Muscle layer of colon (tissue), 2 donors: ENCODE data around the gene XXYLT1.
"Not testable (repeated sequence)": the region's sequence is repeated elsewhere in the genome, so short reads cannot be mapped to it uniquely, and the experiment has no call there.

Source experiments
- H3K27ac ChIP-seq: one replicate; pipeline ENCODE4 v1.7.0; 2013; ENCODE audit warnings: low read depth, mild to moderate bottlenecking, low read length, moderate library complexity
- H3K27me3 ChIP-seq, 2 donors: one replicate each; pipeline ENCODE4 v1.7.0; 2013; ENCODE audit warnings: low read length in 2 of 2, mild to moderate bottlenecking in 2 of 2; ENCODE audit not compliant: insufficient read depth in 2 of 2, control insufficient read depth in 1 of 2
- H3K36me3 ChIP-seq: one replicate; pipeline ENCODE4 v1.7.0; 2013; ENCODE audit warnings: mild to moderate bottlenecking, low read length; ENCODE audit not compliant: insufficient read depth
- H3K4me1 ChIP-seq: one replicate; pipeline ENCODE4 v1.7.0; 2013; ENCODE audit warnings: mild to moderate bottlenecking, low read length; ENCODE audit not compliant: insufficient read depth
- H3K4me3 ChIP-seq, 2 donors: one replicate each; pipeline ENCODE4 v1.7.0; 2013; ENCODE audit warnings: low read length in 2 of 2, low read depth in 1 of 2, mild to moderate bottlenecking in 1 of 2, moderate library complexity in 1 of 2
- H3K9ac ChIP-seq: one replicate; pipeline ENCODE4 v1.7.0; 2013; ENCODE audit warnings: low read length
- H3K9me3 ChIP-seq: one replicate; pipeline ENCODE4 v1.7.0; 2013; ENCODE audit warnings: mild to moderate bottlenecking, low read length
- donor health status: abdominal sarcoma.
- donor health status: Adenocarcinoma of cecum.

XXYLT1 gene

DNA sequence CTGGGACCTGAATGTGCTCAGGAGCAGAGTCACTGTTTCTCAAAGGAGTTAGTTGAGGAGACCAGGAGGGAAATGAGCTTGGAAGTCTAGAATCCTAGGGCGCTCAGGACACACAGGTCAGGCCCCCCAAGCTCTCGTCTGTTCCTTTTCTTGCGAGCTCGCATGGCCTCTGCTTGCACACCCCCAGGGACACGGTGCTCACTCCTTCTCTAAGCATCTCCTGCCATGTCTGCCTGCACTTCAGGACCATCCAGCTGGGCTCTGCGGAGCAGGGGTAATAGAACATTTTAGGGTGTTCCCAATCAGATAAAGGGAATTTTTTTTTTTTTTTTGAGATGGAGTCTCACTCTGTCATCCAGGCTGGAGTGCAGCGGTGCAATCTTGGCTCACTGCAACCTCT, 213.2 kb downstream of the XXYLT1 start:
- Histone ChIP-seq H3K9ac (no peak overlapping the region), H3K4me1 (no peaks in the 10 kb centered on the region), H3K27ac (no peak overlapping the region)

DNA sequence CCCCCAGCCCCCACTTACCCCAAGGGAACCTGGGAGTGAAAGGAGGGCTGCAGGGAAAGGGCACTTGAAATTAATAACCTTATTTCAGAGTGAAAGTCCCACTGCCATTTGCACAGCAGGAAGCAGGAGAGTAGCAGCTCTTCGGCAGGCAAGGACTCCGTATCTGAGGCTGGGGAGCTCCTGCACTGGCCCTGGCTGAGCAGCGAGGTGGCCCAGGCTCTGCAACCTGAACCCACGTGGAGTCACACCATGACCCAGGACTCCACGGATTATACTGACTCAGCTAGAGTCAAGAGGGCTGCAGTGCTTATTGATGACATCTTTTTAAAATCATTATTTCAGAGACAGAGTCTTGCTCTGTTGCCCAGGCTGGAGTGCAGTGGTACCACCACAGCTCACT, 214.5 kb downstream of the XXYLT1 start:
- Histone ChIP-seq H3K36me3 (no peaks in the 10 kb centered on the region), H3K27me3 (no peaks in the 10 kb centered on the region), H3K9me3 (no peaks in the 10 kb centered on the region), H3K4me3 (no peak overlapping the region), H3K9ac (no peak overlapping the region), H3K27ac (no peak overlapping the region), H3K4me1 (no peaks in the 10 kb centered on the region)

More for the DNA sequence above, 213.2 kb downstream of the XXYLT1 start:
- H3K4me3 ChIP-seq, result no peak overlapping the region
- H3K9me3 ChIP-seq, result no peaks in the 10 kb centered on the region
- no peaks in the 10 kb centered on the region for H3K27me3 ChIP-seq
- no peaks in the 10 kb centered on the region for H3K36me3 ChIP-seq

DNA sequence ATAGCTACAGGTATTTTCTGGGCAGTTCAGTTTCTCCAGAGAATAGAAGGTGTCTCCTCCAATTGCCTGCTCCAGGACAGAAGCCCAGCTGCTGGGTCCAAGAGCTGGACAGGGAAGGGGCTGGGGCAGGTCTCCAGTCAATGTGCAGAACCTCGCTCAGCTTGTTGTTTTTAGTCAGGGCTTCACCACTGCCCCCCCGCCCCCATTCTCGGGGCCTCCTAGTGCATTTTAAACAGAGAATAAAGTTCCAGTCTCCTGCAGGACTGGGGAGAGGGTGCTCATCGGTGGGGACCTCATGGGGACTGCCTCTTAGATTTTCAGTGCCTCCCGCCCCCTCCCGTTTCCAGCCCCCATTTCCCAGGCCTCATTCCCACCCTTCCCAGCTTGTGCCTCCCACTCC, 216.6 kb downstream of the XXYLT1 start:
- Histone ChIP-seq H3K4me1 (no peaks in the 10 kb centered on the region), H3K27me3 (no peaks in the 10 kb centered on the region), H3K27ac (no peak overlapping the region), H3K4me3 (no peak overlapping the region), H3K9ac (no peak overlapping the region), H3K9me3 (no peaks in the 10 kb centered on the region), H3K36me3 (no peaks in the 10 kb centered on the region)

DNA sequence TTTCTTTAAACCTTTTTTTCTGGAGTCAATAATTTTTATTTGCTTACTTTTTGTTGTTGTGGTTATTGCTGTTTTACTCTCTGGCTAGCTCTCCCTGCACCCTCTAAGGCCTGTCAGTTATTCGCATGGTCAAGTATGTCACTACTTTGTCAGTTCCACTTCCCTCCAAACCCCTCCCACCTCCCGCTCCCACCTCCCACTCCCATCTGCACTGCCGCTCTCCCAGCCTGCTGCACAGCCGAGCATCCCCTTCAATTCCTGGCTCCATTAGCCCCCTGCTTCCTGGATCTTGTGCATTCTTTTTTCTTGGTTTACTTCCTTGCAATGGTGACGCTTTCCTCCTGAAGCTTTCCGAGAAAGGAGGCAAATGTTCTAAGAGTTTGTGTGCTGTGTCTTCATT, 218.0 kb downstream of the XXYLT1 start:
- no peak overlapping the region for H3K4me3 ChIP-seq
- no peaks in the 10 kb centered on the region for H3K9me3 ChIP-seq
- H3K27me3 ChIP-seq, result no peaks in the 10 kb centered on the region
- H3K36me3 ChIP-seq, result no peaks in the 10 kb centered on the region
- H3K27ac ChIP-seq, result no peak overlapping the region
- no peaks in the 10 kb centered on the region for H3K4me1 ChIP-seq
- H3K9ac ChIP-seq, result no peak overlapping the region

DNA sequence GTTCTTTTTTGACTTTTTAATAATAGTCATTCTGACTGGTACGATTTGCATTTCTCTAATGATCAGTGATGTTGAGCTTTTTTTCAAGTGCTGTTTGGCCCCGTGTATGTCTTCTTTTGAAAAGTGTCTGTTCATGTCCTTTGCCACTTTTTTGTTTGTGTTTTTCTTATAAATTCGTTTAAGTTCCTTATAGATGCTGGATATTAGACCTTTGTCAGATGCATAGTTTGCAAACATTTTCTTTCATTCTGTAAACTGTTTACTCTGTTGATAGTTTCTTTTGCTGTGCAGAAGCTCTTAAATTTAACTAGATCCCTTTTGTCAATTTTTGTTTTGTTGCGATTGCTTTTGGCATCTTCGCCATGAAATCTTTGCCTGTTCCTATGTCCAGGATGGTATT, 220.7 kb downstream of the XXYLT1 start:
- not testable (repeated sequence) for H3K4me3 ChIP-seq

DNA sequence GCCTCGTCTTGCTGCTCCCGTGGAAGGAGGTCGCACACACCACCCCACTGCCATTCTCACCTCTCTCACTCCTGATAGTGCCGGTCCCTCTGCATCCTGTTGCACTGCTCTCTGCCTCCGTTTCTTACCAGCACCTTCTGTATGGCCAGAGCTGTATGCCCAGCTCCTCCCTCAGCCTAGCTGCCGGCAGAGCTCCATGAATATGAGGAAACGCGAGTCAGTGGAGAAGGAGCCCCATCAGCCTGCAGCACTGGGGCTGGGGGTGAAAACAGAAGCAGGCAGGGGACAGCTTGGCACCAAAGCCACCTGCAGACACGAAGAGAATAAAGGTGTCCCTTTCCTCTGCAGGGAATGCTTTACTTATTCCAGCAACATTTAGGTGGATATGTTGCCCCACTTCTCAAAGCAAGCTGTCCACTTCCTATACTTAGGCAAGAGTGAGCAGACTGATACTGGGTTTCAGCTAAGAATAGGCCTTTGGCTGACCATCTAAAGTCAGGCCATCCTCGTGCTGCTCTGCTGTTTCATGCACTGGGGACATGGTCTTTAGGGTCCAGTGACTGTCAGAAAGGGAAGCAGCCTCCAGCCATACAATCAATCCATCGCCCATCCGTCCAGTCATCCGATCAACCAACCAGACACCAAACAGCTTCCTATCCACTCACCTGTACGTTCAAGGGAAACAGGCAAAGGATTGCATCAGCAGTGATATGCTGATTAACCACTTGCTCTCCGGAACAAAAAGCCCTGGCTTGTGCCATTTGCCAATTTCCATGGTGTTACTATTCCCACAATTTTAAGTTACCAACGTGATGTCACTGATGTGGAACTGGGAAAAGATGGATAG, 222.7 kb downstream of the XXYLT1 start:
- Histone ChIP-seq H3K36me3 (no peaks in the 10 kb centered on the region), H3K4me1 (no peaks in the 10 kb centered on the region), H3K9ac (no peak overlapping the region), H3K27me3 (no peaks in the 10 kb centered on the region), H3K4me3 (no peak overlapping the region), H3K9me3 (no peaks in the 10 kb centered on the region), H3K27ac (no peak overlapping the region)

More for the DNA sequence above, 220.7 kb downstream of the XXYLT1 start:
- H3K9me3 ChIP-seq, H3K9ac ChIP-seq, H3K4me1 ChIP-seq, H3K36me3 ChIP-seq, H3K27me3 ChIP-seq, H3K27ac ChIP-seq: not testable (repeated sequence)

DNA sequence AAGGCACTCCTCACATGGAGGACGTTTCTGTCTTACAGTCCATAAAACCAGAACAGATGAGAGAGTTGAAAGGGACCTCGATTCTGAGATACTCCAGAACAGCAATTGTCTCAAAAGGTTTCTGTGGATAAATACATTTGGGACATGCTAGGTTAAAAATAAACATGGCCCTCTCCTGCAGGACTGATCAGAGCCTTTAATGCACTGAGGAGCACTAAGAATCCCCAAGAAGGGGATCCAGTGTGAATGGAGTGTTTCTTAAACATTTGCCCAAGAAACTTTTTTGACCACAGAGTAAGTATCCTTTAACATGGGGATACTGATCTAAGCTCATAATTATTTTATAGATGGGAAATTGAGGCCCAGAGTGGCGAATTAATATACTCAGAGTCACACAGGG, 223.4 kb downstream of the XXYLT1 start:
- Histone ChIP-seq H3K9ac (no peak overlapping the region), H3K27me3 (no peaks in the 10 kb centered on the region), H3K36me3 (no peaks in the 10 kb centered on the region), H3K4me1 (no peaks in the 10 kb centered on the region), H3K27ac (no peak overlapping the region), H3K9me3 (no peaks in the 10 kb centered on the region), H3K4me3 (no peak overlapping the region)

DNA sequence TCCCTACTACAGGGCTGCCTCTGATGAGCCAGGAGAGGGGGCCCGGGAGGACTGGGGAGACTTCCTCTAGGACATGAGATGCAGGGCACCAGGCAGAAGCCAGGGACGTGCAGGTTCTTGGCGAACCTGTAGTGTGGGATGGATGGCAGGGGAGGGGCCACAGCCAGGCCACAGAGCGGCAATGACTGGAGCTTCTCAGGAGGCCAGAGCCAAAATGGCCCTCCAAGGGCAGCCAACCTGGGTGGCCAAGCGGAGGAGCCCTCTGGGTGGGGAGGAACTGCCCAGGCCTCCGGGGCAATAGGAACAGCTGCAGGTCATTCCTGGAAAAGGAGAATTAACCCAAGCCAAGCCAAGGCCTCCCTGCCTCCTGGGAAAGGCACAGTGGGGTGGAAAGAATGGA, 224.5 kb downstream of the XXYLT1 start:
- Histone ChIP-seq H3K4me1 (no peaks in the 10 kb centered on the region), H3K36me3 (no peaks in the 10 kb centered on the region), H3K9ac (no peak overlapping the region), H3K4me3 (no peak overlapping the region), H3K27ac (no peak overlapping the region), H3K27me3 (no peaks in the 10 kb centered on the region), H3K9me3 (no peaks in the 10 kb centered on the region)

DNA sequence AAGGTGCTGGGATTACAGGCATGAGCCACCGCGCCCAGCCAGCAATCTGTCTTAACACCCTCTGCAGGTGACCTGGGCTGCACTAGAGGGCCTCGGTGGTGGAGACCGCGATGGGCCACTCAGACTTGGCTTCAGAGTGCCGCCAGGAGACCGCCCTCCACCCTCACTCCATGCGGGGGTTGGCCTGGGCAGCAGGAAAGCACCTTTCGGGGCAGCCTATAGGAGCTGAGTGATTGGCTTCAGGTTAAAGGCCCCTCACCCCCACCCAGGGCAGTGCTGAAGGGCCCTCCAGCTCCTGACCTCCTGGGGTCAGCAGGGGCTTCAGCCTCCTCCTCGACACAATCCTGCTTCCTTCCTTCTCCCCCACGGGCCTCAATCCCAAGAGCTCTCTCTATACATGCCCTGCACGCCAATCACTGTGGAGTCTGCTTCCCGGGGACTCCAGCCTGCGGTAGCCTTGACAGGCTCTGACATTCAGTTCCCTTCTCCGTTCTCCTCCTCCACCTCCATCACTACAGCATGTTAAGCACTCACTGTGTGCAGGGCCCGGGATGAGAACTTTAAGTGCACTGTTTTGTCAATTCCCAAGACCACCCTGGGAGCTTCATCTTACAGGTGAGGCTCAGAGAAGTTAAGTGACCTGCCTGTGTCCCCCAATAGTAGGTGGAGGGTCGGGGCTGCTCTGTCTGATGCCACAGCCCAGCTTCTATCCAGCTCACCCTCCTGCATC, 225.3 kb downstream of the XXYLT1 start:
- Histone ChIP-seq H3K4me1 (no peaks in the 10 kb centered on the region), H3K9me3 (no peaks in the 10 kb centered on the region), H3K27ac (no peak overlapping the region), H3K27me3 (no peaks in the 10 kb centered on the region), H3K4me3 (no peak overlapping the region), H3K9ac (no peak overlapping the region), H3K36me3 (no peaks in the 10 kb centered on the region)

DNA sequence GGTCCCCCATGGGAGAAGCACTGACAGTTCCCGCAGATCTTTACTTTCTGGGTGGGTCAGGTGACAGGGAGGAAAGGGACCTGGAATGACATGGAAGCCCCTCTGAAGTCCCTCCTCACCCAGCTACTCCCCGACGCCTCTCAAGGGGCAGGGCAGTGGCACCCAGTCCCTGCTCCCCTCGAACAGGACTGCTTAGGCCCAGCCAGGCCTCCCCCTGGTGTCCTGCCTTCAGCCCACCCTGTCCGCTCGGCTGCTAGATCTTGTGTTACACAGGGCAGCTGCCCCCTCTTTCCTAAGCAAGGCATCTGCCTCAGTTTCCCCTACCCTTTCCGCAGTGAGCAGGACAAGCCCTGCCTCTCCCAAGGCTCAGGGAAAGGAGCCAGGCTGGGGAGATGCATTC, 226.5 kb downstream of the XXYLT1 start:
- H3K36me3 ChIP-seq, result no peaks in the 10 kb centered on the region
- H3K4me3 ChIP-seq, result no peak overlapping the region
- no peaks in the 10 kb centered on the region for H3K9me3 ChIP-seq
- H3K9ac ChIP-seq, result no peak overlapping the region
- H3K27me3 ChIP-seq, result no peaks in the 10 kb centered on the region
- no peaks in the 10 kb centered on the region for H3K4me1 ChIP-seq
- H3K27ac ChIP-seq, result no peak overlapping the region

DNA sequence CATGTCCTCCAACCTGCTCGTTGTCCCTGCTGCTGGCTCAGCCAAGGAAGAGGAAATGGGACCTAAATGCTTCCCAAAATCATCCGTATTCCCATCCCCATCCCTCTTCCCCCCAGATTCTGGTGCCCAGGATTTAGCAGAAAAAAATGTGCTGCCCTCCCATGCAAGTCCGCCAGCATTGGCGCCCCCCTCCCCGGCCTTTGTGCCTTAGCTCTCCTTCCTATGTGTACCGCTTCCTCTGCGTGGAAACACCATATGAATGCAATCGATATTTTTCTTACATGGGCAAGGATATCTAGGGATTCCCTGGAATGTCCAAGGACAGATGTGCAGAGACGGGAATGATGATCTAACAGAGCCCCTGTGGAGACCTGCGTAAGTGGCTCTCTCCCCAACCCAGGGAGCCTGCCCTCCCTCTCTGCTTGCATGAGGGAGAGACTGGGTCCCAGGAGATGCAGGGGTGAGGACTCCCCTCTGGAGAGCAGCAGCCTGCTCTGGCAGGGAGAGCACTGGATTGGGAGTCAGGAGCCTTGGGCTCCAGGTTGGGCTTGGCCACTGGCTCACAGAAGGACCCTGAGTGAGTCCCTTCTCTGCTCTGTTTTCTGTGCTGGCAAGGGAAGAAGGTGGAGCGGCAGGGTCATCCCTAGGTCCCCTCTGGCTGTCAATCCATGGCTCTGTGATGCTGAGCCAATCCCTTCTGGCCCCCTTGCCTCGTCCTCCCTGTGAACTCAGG, 227.2 kb downstream of the XXYLT1 start:
- Histone ChIP-seq H3K27me3 (no peaks in the 10 kb centered on the region), H3K9me3 (no peaks in the 10 kb centered on the region), H3K27ac (no peak overlapping the region), H3K4me1 (no peaks in the 10 kb centered on the region), H3K4me3 (no peak overlapping the region), H3K9ac (no peak overlapping the region), H3K36me3 (no peaks in the 10 kb centered on the region)
